Fibroblast of lung (primary cell): ENCODE measurements around the gene PCSK7.

Experiments
- CTCF ChIP-seq, 2 donors: IDR thresholded peaks in 1 of 2; conservative IDR thresholded peaks in 1 of 2; 1 replicate in 1 of 2; 2 replicates in 1 of 2; pipeline ENCODE4 v1.5.1; 2011 to 2012; ENCODE audit warnings: low read length in 2 of 2, control low read depth in 1 of 2, inconsistent platforms in 1 of 2, low read depth in 1 of 2, mild to moderate bottlenecking in 1 of 2
- EZH2 ChIP-seq: IDR thresholded peaks from 2 replicates; pipeline ENCODE4 v1.5.1; 2012; ENCODE audit warnings: low read length, control low read depth, mild to moderate bottlenecking; ENCODE audit errors: missing control alignments

DNA sequence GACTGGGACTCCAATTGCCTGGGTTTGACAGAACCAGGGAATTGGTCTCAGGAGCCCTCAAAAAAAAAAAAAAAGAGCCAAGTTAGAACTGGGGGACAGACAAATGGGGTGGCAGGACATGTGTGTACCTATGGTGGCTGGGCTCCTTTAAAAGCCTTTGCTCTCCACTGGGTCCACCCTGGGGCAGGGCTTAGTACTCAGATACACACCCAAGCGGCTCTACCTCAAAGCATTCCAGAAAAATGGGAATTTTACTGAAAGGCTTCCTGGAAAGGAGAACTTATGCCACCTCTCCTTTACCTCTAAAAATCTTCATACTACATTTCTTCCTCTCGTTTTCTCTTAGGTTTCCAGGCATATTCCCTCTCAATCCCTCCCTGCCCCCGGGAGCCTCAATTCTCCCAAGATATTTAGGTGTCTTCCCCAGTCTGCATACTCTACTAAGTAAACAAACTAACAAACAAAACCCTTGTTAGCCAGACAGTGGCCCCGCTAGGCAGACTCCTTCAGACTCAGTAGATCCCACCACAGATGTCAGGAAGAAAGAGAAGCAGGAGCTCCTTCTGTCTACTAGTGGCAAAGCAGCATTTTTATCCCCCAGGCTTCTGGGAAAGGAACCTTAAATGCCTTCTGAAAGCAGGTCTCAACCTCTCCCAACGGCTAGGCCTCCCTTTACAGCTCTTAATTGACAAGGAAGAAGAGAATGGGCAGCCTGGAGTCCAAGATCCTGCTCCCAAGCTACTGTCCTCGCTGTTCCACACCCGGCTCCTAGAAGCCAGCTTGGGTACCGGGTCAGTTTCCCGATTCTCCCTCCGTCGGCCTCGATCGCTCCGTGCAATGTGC lies 653 bp downstream of the PCSK7 start:
- TF ChIP-seq EZH2 (no peak), CTCF (conservative IDR thresholded peaks at IDR 0.05 in 1 of 2, IDR thresholded peaks at IDR 0.05 in 1 of 2; ENCODE audit: low read depth in 1 of 2, low read length in 2 of 2) (no peak)
